GM18867 (cell line): ENCODE data around the gene ITGB3BP.
"Not testable (repeated sequence)": the region's sequence is repeated elsewhere in the genome, so short reads cannot be mapped to it uniquely, and the experiment has no call there.

Experiments used
- ATAC-seq: cut with Tn5 transposase; IDR thresholded peaks from one replicate; pipeline ENCODE4 v1.9.1; 2021; ENCODE audit warnings: mild to moderate bottlenecking, moderate library complexity; ENCODE audit not compliant: unreplicated experiment

Gene ITGB3BP

DNA sequence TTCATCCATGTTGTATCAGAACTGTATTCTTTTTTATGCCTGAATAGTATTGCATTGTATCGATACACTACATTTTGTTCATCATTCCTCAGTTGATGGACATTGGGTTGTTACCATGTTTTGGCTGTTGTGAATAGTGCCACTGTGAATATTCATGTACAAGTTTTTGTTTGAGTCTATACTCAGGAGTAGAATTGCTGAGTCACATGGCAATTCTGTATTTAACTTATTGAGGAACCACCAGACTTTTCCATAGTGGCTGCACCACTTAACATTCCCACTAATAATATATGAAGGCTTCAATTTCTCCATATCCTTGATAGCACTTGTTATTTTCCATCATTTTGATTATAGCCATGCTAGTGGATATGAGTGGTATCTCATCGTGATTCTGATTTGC lies 99.4 kb downstream of the ITGB3BP start:
- no peak for ATAC-seq

DNA sequence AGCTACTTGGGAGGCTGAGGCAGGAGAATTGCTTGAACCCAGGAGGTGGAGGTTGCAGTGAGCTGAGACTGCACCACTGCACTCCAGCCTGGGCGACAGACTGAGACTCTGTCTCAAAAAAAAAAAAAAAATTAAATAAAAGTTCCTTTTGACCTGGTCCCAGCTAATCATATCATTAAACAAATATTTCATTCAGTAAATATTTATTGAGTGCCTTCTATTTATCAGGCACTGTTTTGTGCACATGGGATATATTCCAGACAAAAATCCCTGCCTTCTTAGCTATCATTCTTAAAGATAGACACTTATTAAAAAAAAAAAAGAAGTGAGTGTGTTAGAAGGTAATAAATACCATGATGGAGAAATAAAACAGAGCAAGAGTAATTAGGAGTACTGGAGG lies 102.3 kb downstream of the ITGB3BP start:
- not testable (repeated sequence) for ATAC-seq

GRCh38 chr1:63418101-63418500 lies 104.9 kb downstream of the ITGB3BP start:
- ATAC-seq, result no peak

DNA sequence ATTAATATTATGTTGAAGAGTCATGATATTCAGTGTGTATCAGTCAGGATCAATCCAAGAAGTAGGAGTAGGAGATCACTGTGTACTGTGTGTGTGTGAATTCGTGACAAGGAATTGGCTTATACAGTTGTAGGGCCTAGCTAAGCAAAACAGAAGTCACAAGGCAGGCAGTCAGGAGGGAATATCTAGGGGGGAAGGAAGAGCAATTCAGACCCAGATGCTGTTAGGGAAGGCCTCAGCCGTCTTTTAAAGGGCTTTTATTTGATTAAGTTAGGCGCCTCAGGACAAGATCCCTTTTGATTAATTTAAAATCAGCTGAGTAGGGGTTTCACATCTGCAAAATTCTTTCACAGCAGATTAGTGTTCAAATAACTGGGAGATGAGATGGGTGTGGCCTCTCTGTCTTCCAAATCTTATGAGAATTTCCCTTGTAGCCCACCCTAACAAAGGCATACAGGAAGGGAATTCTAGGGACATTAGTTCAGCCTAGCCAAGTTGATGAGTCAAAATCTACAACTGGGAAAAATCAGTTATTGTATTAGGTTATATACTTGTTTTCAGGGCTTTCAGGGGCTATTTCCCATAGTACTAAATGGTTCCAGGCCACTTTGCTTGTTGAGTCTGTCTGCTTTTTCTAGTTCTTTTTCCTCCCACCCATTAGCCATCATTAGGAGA lies 108.2 kb downstream of the ITGB3BP start:
- ATAC-seq, result no peak

DNA sequence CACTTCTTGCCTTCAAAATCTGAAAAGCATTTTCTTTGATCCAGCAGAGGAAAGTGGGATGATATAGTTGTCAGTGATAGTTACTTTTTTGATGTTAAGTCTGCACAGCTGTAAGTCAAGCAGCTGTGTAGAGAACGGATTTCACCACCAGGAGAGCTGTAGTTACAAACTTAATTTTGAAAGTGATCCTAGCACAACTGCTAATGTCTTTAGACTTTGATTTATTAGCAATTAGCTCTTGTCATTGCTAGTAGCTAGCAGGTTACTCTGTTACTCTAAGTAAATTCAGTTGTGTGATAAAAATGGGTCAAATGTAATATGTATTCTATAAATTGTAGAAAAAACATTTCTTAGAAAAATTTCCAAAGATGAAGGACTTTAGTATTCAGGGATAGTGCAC lies 109.6 kb downstream of the ITGB3BP start:
- ATAC-seq, result no peak

DNA sequence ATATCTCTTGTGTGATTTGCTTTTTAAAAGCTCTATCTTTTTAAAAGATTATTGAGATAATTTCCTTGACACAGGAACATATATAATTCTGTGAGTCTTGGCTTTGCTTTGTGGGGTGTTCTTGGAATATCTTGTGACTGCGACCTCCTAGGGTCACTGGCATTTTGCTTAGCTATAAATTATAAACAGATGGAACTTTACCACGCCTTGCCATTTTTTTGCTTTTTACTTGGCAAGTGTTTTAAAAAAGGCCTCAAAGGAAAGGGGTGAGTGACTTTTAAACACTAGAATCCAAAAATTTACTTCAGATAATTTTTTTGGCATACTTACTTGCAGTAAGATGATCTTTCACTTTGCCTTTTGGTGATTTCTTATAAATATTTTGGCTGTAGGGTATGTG lies 112.0 kb downstream of the ITGB3BP start:
- no peak for ATAC-seq

GRCh38 chr1:63408331-63408730 lies 114.7 kb downstream of the ITGB3BP start:
- ATAC-seq, result no peak

DNA sequence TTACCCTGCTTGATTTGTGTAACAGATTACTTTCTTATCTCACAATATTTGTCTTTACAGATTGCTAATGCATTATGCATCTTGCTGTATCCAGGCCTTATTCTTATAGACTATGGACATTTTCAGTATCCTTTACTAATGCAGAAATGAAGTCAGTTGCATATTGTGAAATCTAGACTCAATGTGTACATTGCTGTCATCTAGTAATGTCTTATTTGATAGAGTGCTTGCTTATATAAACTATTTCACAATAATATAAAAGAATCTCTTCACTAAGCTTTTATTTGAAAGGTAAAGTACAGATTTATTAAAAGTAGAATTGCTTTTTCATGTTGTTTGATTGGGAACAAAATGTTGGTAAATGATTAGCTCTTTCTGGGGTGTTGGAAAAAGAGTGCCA lies 116.0 kb downstream of the ITGB3BP start:
- no peak for ATAC-seq

- no peak for ATAC-seq
Observed at GRCh38 chr1:63405987-63406386, 117.0 kb downstream of the ITGB3BP start.

- no peak for ATAC-seq
Observed at GRCh38 chr1:63405021-63405420, 118.0 kb downstream of the ITGB3BP start.

DNA sequence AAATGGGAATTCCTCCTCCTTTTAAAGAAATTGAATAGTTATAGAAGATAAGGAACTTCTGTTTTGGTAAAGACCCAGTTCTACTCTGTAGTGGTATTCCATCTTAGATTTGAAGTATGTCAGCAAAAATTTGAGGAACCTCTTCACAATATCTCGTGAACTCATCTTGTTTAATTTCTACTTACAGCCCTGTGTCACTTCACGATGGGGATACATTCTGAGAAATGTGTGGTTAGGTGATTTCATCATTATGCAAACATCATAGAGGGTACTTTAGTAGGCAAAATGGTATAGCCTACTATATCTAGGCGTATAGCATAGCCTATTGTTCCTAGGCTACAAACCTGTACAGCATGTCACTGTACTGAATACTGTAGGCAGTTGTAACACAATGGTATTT lies 119.6 kb downstream of the ITGB3BP start:
- ATAC-seq, result no peak

DNA sequence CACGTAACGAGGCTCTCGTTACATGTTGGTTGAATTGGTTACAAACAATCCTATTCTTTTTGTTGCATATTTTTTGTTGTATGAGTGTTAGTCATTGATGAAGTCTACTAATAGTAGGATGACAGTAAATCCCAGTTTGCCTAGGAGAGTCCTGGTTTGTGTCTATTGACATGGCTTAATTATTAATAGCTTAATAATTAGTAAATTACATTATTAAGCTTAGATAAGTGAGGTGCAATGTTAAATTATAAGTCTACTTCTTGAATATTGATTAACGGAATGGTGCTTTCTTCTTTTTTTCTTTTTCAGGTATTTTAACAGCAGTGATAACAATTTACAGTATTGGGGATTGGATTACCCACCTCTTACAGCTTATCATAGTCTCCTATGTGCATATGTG lies 121.1 kb downstream of the ITGB3BP start:
- no peak for ATAC-seq
